Thyroid gland (tissue), 4 donors: ENCODE results near the gene APLF.
"Not testable (repeated sequence)": the region's sequence is repeated elsewhere in the genome, so short reads cannot be mapped to it uniquely, and the experiment has no call there.

Experiments used
- CTCF ChIP-seq, 6 experiments: fragments of 200-600 bp in 3 of 6; fragments of 450-650 bp in 3 of 6; sonication (generic) in 3 of 6; IDR thresholded peaks; one replicate each; pipeline ENCODE4 v1.5.1; 2016 to 2019; ENCODE audit warnings: antibody characterized with exemption in 6 of 6, mild to moderate bottlenecking in 2 of 6, inconsistent platforms in 1 of 6, moderate library complexity in 1 of 6
- POLR2A ChIP-seq, 2 donors: fragments of 450-650 bp; IDR thresholded peaks; one replicate each; pipeline ENCODE4 v1.6.1; 2017; ENCODE audit warnings: antibody characterized with exemption in 2 of 2, mild to moderate bottlenecking in 2 of 2, moderate library complexity in 1 of 2

- not testable (repeated sequence) for TF ChIP-seq CTCF, POLR2A (IDR thresholded peaks at IDR 0.05)
These were observed 59.6 kb downstream of the APLF start for GRCh38 chr2:68526943-68527342.
